OCI-LY1 (cell line): ENCODE measurements around the gene SZRD1.

ENCODE experiments used
- EZH2 ChIP-seq: fragments of 200-600 bp; sonication (generic), shearing (Covaris generic); IDR thresholded peaks from 2 replicates; pipeline ENCODE4 v1.8.0; 2017; ENCODE audit warnings: borderline replicate concordance, mixed run types, mild to moderate bottlenecking, antibody characterized with exemption, low read length, moderate library complexity, mixed read lengths
- TF ChIP-seq, protein P1 (sequence below): fragments of 200-600 bp; sonication (generic), shearing (Covaris generic); IDR thresholded peaks from 2 replicates; pipeline ENCODE4 v1.5.1; 2017; ENCODE audit warnings: mild to moderate bottlenecking, antibody characterized with exemption, low read length, moderate library complexity, mixed read lengths

- TF ChIP-seq, protein P1, sequence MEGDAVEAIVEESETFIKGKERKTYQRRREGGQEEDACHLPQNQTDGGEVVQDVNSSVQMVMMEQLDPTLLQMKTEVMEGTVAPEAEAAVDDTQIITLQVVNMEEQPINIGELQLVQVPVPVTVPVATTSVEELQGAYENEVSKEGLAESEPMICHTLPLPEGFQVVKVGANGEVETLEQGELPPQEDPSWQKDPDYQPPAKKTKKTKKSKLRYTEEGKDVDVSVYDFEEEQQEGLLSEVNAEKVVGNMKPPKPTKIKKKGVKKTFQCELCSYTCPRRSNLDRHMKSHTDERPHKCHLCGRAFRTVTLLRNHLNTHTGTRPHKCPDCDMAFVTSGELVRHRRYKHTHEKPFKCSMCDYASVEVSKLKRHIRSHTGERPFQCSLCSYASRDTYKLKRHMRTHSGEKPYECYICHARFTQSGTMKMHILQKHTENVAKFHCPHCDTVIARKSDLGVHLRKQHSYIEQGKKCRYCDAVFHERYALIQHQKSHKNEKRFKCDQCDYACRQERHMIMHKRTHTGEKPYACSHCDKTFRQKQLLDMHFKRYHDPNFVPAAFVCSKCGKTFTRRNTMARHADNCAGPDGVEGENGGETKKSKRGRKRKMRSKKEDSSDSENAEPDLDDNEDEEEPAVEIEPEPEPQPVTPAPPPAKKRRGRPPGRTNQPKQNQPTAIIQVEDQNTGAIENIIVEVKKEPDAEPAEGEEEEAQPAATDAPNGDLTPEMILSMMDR: no peak
- TF ChIP-seq EZH2: no peak
These were observed 24.4 kb downstream of the SZRD1 start for GRCh38 chr1:16391411-16391810.
